Astrocyte of the cerebellum (primary cell): ENCODE data around the gene HOXA2.

Source experiments
- DNase-seq: peaks from one replicate; pipeline ENCODE4 v3.0.0-alpha.2; 2011; ENCODE audit warnings: low read depth
- H3K4me3 ChIP-seq: 2 replicates; pipeline ENCODE4 v1.5.1; 2011; ENCODE audit warnings: mild to moderate bottlenecking, low read depth, low read length, moderate library complexity
- in situ Hi-C: cut with HindIII; loops from 2 replicates; pipeline ENCODE4 v1.10.0; 2017; ENCODE audit warnings: low sequenced_read_pairs
- TF ChIP-seq, protein P1 (sequence below): IDR thresholded peaks from 2 replicates; pipeline ENCODE4 v1.5.1; 2012; ENCODE audit warnings: low read length, low read depth, moderate library complexity, mild to moderate bottlenecking; ENCODE audit errors: missing control alignments

The HOXA2 gene

DNA sequence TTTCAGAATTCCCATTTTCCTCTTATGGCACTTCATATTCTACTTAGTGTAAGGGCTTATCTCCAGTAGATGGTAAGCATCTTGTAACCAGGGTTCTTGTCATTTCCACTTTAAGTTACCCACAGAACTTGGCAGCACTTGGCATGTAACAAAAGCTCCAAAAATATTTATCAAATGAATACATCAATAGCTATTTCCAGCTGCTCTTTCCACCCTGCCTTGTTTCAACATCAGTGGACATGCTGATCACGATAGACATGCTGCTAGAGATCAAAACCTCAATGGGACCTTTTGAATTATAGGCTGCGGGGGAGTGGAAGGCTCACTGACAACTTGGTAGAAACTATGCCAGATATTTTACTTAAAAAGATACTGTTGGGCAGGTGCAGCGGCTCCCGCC, 39.5 kb downstream of the HOXA2 start:
- TF ChIP-seq, protein P1, sequence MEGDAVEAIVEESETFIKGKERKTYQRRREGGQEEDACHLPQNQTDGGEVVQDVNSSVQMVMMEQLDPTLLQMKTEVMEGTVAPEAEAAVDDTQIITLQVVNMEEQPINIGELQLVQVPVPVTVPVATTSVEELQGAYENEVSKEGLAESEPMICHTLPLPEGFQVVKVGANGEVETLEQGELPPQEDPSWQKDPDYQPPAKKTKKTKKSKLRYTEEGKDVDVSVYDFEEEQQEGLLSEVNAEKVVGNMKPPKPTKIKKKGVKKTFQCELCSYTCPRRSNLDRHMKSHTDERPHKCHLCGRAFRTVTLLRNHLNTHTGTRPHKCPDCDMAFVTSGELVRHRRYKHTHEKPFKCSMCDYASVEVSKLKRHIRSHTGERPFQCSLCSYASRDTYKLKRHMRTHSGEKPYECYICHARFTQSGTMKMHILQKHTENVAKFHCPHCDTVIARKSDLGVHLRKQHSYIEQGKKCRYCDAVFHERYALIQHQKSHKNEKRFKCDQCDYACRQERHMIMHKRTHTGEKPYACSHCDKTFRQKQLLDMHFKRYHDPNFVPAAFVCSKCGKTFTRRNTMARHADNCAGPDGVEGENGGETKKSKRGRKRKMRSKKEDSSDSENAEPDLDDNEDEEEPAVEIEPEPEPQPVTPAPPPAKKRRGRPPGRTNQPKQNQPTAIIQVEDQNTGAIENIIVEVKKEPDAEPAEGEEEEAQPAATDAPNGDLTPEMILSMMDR, result no peak
- H3K4me3 ChIP-seq, result no peak overlapping the region
- in situ Hi-C loops, result no loop called here
- DNase-seq, result no peak

DNA sequence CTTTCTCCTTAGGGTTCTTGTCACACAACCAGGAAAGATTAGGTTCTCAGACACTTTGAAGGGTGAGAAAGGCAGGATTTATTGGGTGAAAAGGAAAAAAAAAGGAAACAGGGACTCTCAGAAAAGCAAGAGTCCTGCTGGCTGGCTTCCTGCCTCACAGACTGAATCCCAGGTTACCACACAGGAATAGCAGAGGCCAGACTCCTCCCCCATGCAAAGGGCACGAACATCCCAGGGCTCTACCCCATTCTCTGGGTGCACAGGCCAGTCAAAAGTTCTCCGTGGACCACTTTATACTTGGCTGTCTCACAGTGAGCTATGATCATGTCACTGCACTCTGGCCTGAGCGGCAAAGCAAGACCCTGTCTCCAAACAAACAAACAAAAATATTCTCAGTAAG, 49.3 kb downstream of the HOXA2 start:
- TF ChIP-seq, protein P1, result no peak
- no peak for DNase-seq
- H3K4me3 ChIP-seq, result no peak overlapping the region
- in situ Hi-C loops, result no loop called here

DNA sequence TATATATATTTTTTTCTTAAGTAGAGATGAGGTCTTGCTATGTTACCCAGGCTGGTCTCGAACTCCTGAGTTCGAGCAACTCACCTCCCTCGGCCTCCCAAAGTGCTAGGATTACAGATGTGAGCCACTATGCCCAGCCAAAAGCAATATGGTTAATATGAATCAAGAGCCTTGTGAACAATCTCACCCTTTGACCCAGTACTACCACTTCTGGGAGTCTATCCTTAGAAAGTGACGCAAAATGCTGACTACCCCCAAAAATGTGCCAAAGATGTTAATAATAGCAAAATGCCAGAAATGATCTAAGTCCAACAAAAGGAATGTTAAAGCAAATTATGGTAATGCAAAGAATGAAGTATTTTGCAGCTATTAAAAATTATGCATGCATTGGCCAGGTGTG, 51.0 kb downstream of the HOXA2 start:
- in situ Hi-C loops, result no loop called here
- H3K4me3 ChIP-seq, result no peak overlapping the region
- TF ChIP-seq, protein P1, result no peak
- no peak for DNase-seq
